ENCODE measurements around the gene AHCTF1.
"Not testable (repeated sequence)": the region's sequence is repeated elsewhere in the genome, so short reads cannot be mapped to it uniquely, and the experiment has no call there.

AHCTF1 gene

DNA sequence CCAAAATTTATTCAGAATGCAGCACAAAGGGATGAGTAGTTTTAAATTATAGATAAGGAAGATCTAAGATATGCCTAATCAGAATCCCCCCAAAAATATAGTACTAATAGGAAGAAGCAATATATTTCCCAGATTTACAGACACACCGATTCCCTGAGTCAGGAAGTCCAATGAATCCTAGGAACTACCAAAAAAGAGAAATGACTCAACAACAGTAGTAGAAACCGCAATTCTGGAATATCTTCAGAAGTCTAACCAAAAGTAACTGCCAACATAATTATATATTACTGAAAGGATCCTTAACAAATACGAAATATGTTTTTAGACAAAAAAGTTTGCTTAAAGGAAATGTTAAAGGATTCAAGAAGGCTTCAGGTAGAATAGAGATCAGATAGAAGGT, 10.3 kb downstream of the AHCTF1 start:
- no peak for DNase-seq

DNA sequence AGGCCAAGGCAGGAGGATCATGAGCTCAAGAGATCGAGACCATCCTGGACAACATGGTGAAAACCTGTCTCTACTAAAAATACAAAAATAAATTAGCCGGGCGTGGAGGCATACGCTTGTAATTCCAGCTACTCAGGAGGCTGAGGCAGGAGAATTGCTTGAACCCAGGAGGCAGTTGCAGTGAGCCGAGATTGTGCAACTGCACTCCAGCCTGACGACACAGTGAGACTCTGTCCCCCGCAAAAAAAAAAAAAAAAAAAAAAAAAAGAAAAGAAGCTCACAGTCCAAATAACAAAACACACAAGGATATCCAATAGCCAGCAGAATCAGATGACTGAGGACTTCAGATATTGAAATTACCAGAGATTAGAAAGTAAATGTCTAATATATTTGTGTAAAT, 11.8 kb downstream of the AHCTF1 start:
- no peak for DNase-seq

DNA sequence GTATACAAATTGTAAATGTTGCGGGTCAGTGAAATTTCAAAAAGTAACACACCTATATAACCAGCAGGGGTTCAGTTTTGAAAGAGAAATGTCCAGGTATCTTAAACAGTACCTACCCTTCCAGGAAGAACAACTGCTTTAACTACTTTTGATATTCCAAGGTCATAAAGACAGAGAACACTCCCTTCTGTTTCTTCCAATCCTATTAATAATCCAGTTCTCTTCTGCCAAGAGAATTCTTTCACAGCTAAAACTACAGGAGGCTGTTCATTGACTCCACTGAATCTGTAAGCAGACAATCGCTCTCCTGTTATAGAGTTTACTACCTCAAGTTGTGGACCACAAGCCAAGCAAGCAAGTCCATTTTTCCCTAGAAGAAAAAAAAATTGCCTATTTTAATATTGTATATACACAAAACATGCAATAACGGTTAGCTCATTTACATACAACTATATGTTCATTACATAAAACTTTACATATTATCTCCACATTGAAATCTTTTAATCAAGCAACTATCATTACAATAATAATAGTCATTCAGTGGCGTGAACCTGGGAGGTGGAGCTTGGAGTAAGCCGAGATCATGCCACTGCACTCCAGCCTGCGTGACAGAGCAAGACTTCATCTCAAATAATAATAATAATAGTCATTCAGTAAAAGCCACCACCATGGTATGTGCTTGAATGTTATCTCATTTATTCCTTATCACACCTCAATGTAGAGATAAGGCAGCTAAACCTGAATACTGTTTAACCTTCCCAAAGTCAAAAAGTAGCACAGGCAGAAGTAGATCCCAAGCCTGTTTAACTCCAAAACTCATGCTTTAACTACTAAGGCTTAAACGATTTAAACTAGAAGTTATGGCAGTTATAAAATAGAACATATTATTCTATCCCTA, 15.5 kb downstream of the AHCTF1 start:
- DNase-seq, result not testable (repeated sequence)

DNA sequence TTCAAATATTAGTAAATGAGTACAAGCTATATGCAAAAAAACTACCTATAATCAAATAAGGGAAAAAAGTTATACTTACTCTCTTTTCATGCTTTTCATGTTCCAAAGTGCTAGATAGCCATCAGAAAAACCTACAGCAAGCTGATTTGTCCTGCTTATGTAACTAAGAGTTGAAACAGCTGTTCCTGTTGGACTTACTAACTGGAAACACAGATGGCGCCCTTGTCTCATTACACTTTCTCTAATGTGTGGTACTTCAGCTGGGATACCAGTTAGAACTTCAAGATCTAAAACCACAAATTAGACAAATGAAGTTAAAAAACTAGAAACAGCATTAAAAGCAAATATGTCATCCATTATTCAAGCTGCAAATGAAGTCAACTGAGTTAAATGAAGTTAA, 24.3 kb downstream of the AHCTF1 start:
- DNase-seq, result no peak

DNA sequence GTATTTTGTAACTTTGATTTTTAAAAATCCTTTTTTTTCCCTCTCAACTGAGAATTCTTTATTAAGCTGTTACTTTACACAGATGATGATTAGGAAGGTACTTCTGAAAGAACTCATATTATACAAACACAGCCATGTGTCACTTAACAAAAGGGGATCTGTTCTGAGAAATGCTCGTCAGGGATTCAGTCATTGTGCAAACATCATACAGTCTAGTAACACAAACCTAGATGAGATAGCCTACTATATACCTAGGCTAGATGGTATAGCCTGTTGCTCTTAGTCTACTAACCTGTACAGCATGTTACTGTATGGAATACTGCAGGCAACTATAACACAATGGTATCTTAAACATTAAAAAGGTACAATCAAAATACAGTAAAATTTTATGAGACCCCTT, 24.9 kb downstream of the AHCTF1 start:
- no peak for DNase-seq

DNA sequence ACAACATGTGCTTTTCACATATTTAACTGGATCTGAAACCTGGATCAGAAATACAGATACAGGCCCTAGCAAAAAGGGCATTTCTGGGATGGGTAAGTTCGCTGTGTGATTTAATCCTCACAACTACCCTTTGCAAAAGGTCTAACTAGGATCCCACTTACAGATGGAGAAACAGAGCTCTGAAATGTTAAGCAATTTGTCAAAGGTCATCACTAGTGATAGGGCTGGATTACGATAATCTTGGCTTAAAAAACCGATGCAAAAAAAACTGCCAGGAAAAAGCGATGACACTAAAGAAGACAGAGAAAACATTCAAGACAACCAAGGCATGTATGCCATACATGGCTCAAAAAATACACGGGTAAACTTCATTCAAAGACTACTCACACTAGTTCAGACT, 29.9 kb downstream of the AHCTF1 start:
- no peak for DNase-seq

DNA sequence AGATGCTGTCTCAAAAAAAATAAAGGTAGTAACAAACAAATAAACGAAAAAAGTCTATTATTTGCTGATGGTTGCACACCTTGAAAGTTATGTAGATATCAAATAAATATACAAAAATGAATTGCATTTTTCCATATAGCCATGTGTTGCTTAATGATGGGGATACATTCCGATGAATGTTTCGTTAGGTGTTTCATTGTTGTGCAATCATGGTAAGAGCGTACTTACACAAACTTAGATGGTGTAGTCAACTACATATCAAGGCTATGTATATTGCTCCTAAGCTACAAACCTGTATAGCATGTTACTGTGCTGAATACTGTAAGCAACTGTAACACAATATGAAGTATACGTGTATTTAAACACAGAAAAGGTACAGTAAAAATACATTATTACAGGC, 34.4 kb downstream of the AHCTF1 start:
- DNase-seq, result no peak

DNA sequence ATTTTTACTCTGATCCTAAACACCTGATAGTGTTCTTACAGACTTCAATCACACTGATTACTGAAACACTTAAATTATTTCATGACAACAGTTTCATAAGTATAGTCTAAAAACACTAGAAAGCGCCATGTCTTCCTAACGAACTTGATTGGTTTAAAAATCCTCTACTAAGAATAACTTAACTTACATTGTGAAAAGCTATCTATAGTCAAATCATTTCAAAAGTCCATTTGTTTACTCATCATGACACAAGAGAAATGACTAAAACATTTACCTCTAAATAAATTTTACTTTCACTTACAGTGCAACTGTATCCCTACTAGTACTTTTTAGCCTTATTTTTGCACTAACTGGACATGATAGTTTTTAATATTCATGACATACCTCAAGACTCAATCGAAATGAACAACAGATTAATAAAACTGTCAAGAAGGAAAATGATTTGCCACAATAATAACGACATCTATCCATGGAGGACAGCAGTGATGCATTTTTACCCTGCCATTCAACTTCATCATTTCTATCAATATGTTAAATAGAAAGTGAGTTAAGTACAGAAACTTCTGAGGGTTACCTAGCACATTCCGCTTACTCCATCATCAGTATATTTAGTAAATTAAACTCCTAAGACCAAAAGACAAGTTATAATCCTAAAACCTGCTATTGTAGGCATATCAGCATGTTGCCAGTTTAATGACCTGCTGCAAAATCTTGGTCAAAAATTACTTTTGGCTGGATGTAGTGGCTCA, 38.4 kb downstream of the AHCTF1 start:
- DNase-seq, result no peak

DNA sequence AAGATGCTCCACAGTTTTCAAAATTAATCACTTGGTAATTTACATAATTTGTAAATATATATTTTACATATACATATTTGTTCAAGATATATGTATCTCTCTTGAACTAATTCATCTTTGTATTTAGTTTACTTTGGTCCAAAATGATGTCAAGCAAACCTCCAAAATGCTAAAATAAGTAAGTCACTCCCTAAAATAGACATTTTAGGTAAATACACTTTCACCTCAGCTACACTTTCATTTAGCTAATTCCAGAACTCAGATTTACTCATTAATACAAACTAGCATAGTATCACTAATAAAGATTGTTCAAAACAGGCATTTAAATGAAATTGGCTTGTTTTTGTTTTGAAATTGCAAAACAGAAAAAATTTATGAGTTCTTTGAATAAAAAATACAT, 40.6 kb downstream of the AHCTF1 start:
- no peak for DNase-seq

DNA sequence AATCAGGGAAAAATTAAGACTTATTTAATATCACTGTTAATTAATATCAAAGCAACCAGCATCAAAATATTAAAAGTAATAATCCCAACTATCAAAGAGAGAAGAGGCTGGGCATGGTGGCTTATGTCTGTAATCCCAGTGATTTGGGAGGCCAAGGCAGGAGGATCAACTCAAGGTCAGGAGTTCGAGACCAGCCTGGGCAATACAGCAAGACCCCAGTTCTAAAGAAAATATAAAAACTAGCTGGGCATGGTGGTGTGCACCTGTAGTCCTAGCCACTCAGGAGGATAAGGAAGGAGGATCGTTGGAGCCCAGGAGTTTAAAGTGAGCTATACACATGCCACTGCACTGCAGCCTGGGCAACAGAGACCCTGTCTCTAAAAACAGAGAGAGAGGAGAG, 43.2 kb downstream of the AHCTF1 start:
- no peak for DNase-seq

DNA sequence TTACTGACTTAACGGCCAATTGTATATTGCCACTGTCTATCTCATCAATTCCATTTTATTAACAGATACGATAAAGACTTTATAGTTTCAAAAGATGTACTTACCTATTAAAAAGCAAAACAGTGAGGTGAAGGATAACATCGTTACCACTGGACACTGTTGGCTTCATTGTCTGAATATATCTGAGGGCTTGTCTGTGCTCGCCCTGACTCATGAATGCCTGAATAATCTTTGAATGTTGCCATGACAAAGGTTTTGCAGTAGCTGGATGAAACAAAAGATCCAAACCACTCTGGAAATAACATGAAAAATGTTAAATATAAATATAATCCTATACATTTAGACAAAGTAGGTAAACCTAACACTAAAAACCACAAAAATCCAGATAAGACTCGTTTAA, 46.4 kb downstream of the AHCTF1 start:
- not testable (repeated sequence) for DNase-seq

DNA sequence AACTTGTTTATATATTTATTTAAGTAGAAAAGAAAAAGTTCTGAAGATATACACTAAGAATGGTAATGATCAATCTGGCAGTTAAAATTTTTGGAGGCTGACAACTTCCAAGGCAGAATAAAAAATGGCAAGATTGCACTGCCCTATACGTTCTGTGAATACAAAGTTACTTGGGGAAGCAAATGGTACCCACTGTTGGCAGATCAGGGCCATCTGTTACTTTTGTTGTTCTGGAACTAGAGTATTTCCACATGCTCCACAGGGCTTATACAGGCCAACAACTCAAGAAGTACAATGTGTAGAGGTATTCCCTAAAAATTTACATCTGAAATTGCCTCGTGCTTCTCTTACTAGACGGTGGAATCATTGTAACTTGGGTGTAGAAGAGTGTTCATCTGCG, 53.2 kb downstream of the AHCTF1 start:
- DNase-seq, result no peak

DNA sequence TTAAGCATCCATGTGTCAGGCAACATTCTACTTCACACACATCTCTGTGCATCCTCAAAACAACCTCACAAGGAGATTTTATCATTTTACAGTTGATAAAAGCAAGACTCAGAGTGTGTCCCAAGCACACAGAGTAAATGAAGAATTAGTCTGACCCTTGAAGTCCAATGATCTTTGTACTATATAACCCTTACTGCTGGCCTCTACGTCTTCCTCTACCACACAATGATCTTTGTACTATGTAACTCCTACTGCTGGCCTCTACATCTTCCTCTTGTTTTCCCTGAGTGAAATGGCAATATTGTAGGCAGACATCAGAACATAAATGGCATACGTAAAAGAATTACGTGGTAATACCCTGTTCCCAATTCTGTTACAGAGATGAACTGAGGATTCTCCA, 55.3 kb downstream of the AHCTF1 start:
- DNase-seq, result no peak

DNA sequence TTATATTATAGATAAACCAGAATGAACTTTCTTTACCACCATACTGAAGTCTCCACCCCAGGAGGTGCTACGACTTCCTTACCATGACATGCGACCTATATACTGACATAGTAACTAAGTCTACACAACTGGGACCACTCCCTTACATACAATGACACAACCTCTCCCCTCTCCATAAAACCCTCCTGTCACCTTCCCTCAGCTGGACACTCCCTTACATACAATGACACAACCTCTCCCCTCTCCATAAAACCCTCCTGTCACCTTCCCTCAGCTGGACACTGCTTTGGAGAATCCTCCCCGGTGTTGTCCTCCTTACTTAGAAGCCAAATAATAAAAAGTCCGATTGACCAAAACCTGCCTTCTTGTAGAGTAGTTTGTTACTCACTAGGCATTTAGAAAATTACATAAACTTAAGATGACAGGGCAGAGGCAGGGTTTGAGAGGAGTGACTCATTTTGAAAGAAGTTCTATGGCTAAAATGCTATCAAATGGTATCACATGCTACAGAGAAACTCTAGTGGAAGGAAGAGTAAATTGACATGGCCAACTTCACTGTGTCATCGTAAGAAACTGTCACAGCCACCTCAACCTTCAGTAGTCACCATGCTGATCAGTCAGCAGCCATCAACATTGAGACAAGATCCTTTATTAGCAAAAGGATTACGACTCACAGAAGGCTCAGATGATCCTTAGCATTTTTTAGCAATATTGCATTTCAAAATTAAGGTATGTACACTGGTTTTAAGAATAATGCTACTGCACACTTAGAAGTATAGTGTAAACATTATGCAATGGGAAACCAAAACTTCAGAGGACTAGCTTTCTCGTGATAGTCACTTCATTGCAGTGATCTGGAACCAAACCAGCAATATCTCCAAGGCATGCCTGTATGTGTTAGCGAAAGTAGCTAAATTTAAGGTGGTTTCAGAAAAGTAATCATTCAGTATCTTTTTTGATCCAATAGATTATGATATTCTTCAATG, 56.4 kb downstream of the AHCTF1 start:
- no peak for DNase-seq

DNA sequence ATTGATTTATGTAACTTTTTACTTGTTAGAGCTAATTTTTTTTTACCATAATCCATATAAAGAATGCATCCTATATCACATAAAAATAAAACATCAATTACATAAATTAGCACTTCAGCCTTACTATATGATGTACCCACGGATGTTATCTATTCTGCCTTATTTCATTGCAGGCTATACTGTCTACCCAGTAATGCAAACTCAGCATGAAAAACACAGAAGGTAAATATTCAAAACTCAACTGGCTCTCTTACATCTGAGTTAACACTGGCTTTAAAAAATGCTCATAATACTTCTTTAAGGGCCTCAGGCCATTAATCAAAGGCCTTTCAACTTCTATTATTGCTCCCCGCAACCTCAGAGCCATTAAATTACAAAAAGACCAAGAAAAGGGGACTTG, 65.8 kb downstream of the AHCTF1 start:
- no peak for DNase-seq

DNA sequence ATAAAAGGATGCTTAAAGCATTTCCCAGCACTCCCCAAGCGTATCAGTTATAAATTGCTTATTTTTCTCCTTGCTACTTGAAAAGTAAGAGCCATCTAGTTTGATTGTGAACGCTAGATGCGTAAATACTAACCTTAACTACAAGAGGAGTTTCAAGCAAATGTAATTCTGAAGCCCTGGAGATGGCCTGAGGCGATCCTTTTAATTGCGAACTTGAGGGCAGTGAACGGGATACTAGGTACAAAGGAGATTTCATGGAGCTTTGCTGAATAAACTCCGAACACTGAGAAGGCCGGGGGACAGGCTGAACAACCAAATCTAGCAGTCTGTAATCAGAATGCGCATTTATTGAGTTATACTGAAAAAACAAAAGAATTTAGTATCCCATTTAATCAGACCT, 68.0 kb downstream of the AHCTF1 start:
- not testable (repeated sequence) for DNase-seq

DNA sequence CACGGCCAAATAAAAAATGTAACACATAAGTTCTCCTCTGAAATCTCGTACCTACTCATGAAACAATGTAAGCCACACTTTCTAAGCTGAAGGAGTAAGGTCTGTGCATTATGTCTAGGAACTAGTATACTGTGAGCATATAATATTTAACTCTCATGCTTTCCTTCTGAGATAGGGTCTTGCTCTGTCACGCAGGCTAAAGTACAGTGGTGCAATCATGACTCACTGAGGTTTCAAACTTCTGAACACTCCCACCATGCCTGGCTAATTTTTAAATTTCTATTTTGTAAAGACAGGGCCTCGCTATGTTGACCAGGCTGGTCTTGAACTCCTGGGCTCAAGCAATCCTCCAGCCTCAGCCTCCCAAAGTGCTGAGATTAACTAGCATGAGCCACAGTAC, 71.3 kb downstream of the AHCTF1 start:
- DNase-seq, result no peak

DNA sequence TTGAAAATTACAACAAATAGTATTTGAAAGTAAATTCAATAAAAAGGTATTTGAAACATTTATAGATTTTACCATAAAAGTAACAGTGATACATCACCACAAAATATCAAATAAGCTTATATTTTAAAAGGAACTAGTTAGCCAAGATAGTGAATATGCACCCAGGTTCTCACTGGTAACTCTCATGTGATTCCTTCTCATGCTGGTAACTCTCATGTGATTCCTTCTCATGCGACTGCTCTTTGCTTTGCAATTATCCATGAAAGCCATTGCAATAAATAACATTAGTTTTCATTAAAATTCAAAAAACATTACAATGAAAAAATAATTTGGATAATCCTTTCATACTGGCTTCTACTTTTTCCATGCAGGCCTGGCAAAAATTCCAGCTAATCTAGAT, 75.4 kb downstream of the AHCTF1 start:
- no peak for DNase-seq

DNA sequence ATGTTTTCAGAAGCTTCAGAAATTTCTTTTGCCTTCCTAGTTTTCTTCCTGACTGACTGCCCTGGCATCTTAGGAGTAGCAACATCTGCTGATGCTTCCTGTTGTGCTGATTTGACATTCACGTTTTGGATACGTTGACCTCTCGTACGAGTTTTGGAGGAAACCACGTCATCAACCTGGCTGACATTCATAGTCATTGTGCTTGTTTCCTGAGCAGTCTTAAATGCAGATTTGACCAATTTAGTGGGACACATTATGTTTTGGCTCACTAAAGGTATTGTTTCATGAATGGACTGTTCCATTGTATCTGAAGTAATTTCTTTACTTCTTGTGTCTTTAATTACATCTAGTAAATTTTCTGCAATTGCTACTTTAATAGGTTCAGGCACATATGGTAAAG, 81.1 kb downstream of the AHCTF1 start:
- DNase-seq, result not testable (repeated sequence)

DNA sequence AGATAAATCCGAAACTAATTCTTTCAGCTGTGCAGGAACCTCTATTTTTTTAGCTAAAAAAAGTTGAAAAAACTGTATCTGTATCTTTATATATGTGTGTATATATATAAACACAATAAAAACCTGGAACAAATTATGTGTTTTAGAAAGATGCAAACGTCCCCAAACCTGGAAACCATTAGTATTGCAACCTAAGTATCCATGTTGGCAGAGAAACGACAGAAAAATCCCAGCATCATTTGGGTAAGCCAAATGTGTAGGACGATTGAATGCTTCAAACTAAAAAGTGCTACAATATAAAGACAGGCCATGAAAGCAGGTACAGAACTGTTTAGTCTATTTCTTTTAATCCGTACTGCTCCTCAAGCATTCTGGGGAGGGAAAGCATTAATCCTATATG, 87.9 kb downstream of the AHCTF1 start:
- no peak for DNase-seq

DNA sequence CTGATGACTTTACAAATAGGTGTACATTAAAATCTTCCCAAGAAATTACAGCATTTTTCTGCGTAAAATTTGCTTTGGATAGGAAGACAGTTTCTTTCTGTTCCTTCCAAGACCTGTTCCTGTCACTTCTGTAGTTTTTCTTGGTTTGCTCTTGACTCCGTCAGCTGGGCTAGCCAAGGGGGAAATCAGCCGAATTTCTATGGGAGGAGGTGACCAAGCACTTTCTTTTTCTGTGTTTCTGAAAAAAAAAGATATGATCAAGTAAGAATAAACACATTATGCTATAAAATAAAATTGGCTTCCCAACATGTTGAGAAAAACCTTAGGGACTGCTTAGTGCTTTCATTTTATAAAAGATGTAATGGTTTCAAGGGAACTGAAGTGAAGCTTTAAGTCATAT, 91.0 kb downstream of the AHCTF1 start:
- DNase-seq, result not testable (repeated sequence)

DNA sequence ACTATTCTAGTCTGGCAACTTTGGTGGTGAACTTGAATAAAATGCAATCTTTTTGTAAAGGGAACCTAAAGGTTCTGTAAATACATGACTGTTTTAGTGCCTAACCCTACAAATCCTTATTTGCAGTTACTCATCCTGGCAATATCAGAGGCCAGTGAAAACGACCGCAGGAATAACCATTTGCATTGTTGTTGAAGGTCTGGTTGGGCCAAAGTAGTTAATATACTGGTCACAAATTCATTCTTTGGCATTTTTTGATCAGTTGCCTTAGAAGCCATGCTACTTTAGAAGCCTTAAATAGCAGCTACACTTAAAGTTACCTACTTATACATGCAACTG, 93.7 kb downstream of the AHCTF1 start:
- DNase-seq, result no peak

DNA sequence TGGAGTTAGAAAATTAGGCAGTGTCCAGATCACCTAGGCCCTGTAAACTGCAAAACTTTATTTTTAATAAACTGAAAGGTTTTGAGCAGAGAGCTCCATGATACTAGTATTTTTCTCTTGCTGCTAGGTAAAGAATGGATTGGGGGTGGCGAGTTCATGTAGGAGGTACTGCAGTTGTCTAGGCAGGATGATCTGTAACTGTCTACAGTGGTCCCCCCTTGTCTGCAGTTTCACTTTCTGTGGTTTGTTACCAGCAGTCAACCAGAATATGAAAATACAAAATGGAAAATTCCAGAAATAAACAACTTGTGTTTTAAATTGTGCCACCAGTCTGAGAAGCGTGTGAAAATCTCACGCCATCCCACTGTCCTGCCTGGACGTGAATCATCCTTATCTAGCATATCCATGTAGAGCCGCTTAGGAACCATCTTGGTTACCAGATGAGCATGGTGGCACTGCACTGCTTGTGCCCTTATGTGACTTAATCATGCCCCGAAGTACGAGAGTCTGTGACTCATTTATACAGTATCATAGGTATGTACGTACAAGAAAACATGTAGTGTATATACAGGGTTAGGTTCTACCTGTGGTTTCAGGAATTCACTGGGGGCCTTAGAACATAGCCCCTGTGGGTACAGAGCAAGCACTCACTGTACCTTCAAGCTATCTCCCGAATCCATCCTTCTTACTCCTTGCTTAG, 94.2 kb downstream of the AHCTF1 start:
- DNase-seq, result no peak
